Right atrium auricular region (tissue), 2 donors: Measurements from ENCODE around the gene SORCS3. TPM values are rescaled to one million over a fixed set of nuclear protein-coding genes. Genes with fewer than 3 reads are reported as not detected.

ENCODE experiments used
- DNase-seq: peaks from one replicate; pipeline ENCODE4 v3.0.0-alpha.2; 2019; ENCODE audit warnings: low spot score
- H3K27ac ChIP-seq, 2 donors: fragments of 200-600 bp; sonication (generic); 1 replicate in 1 of 2; 2 replicates in 1 of 2; pipeline ENCODE4 v1.5.1; 2016 to 2019
- H3K27me3 ChIP-seq, 2 donors: fragments of 200-600 bp; sonication (generic); one replicate each; pipeline versions ENCODE4 v1.5.1 to v1.6.0; 2017 to 2019
- H3K36me3 ChIP-seq: fragments of 200-600 bp; sonication (generic); one replicate; pipeline ENCODE4 v1.5.1; 2016
- H3K4me1 ChIP-seq, 2 donors: fragments of 200-600 bp; sonication (generic); one replicate each; pipeline versions ENCODE4 v1.5.1 to v1.6.0; 2017 to 2019
- H3K4me3 ChIP-seq, 2 donors: fragments of 200-600 bp; sonication (generic); 1 replicate in 1 of 2; 2 replicates in 1 of 2; pipeline ENCODE4 v1.5.1; 2017 to 2019; ENCODE audit warnings: mild to moderate bottlenecking in 1 of 2, moderate library complexity in 1 of 2
- H3K9me3 ChIP-seq, 2 donors: fragments of 200-600 bp; sonication (generic); one replicate each; pipeline ENCODE4 v1.5.1; 2019
- CTCF ChIP-seq, 2 donors: fragments of 200-600 bp; sonication (generic); IDR thresholded peaks; one replicate each; pipeline ENCODE4 v1.5.1; 2019; ENCODE audit warnings: antibody characterized with exemption in 2 of 2
- total RNA-seq, 2 donors: library from RNA; depleted of rRNA; stranded (reverse); fragments of >200 nt; gene quantifications; one replicate each; pipeline ENCODE4 v1.1.0, GENCODE V29; 2016

The SORCS3 gene
- total RNA-seq, 2 donors from 2014 or later: 0.07 TPM; not detected in 1

- H3K9me3 ChIP-seq: no peaks in the 10 kb centered on the region
- no peaks in the 10 kb centered on the region for H3K4me1 ChIP-seq
- DNase-seq: no peak
- H3K27me3 ChIP-seq: no peaks in the 10 kb centered on the region
- H3K4me3 ChIP-seq: no peak overlapping the region
- H3K36me3 ChIP-seq: no peaks in the 10 kb centered on the region
- H3K27ac ChIP-seq: no peak overlapping the region
- TF ChIP-seq CTCF (IDR thresholded peaks at IDR 0.05): no peak
Observed at GRCh38 chr10:104774234-104774633, 133.1 kb downstream of the SORCS3 start.

GRCh38 chr10:104777086-104777799, 136.2 kb downstream of the SORCS3 start:
- no peak for DNase-seq
- no peaks in the 10 kb centered on the region for H3K27me3 ChIP-seq
- TF ChIP-seq CTCF (IDR thresholded peaks at IDR 0.05): peak in 1 of 2 donors; percentile 45
- H3K4me3 ChIP-seq: no peak overlapping the region
- no peaks in the 10 kb centered on the region for H3K9me3 ChIP-seq
- no peaks in the 10 kb centered on the region for H3K36me3 ChIP-seq
- H3K27ac ChIP-seq: no peak overlapping the region
- no peaks in the 10 kb centered on the region for H3K4me1 ChIP-seq

GRCh38 chr10:104778371-104778770, 137.3 kb downstream of the SORCS3 start:
- no peak overlapping the region for H3K4me3 ChIP-seq
- no peak overlapping the region for H3K27ac ChIP-seq
- no peak for DNase-seq
- no peaks in the 10 kb centered on the region for H3K36me3 ChIP-seq
- H3K27me3 ChIP-seq: no peaks in the 10 kb centered on the region
- TF ChIP-seq CTCF (IDR thresholded peaks at IDR 0.05): no peak
- H3K9me3 ChIP-seq: no peaks in the 10 kb centered on the region
- H3K4me1 ChIP-seq: no peaks in the 10 kb centered on the region

- no peaks in the 10 kb centered on the region for H3K4me1 ChIP-seq
- no peak overlapping the region for H3K4me3 ChIP-seq
- no peak for DNase-seq
- no peak overlapping the region for H3K27ac ChIP-seq
- TF ChIP-seq CTCF (IDR thresholded peaks at IDR 0.05): no peak
- no peaks in the 10 kb centered on the region for H3K27me3 ChIP-seq
- H3K36me3 ChIP-seq: no peaks in the 10 kb centered on the region
- no peaks in the 10 kb centered on the region for H3K9me3 ChIP-seq
Observed at GRCh38 chr10:104779701-104780100, 138.6 kb downstream of the SORCS3 start.

- no peak overlapping the region for H3K4me3 ChIP-seq
- DNase-seq: no peak
- H3K36me3 ChIP-seq: no peaks in the 10 kb centered on the region
- H3K27ac ChIP-seq: no peak overlapping the region
- H3K4me1 ChIP-seq: no peaks in the 10 kb centered on the region
- no peaks in the 10 kb centered on the region for H3K27me3 ChIP-seq
- no peak for TF ChIP-seq CTCF (IDR thresholded peaks at IDR 0.05)
- no peaks in the 10 kb centered on the region for H3K9me3 ChIP-seq
Observed at GRCh38 chr10:104780165-104780564, 139.1 kb downstream of the SORCS3 start.
